ENCODE measurements around the gene LYST.
"Not testable (repeated sequence)": the region's sequence is repeated elsewhere in the genome, so short reads cannot be mapped to it uniquely, and the experiment has no call there.

The LYST gene

DNA sequence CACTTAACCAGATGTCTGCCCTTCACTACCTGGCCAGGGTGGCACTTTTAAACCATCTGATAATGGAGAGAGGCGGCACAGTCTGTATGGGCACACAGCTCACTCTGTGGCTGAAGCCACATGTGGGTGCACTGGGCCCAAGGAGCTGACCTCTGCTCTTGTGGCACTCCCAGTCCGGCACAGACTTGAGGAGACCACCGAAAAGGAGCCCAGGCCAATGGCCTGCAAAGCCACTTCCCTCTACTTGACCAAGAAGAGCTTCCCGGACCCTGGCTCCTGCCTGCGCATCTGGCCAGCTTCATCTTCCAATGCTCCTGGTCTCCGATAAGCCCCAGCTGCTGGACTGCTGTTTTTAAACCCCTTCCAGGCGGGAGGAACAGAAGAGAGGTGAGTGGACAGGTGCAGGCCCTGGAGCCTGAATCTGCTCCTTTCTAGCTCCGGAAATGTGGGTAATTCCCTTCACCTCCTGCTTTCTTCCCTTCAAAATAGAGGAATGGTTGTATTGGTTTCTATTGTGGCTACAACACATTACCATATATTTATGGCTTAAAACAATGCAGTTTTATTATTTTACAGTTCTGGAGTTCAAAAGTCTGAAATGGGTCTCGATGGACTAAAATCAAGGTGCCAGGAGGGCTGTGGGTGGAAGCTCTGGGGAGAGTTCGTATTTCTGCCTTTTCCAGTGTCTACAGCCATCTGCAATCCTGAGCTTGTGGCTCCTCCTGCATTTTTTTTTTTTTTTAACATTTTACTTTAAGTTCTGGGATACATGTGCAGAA is 228.8 kb downstream of the LYST start:
- no peak for DNase-seq (ENCODE audit: low read depth in 2 of 2)

DNA sequence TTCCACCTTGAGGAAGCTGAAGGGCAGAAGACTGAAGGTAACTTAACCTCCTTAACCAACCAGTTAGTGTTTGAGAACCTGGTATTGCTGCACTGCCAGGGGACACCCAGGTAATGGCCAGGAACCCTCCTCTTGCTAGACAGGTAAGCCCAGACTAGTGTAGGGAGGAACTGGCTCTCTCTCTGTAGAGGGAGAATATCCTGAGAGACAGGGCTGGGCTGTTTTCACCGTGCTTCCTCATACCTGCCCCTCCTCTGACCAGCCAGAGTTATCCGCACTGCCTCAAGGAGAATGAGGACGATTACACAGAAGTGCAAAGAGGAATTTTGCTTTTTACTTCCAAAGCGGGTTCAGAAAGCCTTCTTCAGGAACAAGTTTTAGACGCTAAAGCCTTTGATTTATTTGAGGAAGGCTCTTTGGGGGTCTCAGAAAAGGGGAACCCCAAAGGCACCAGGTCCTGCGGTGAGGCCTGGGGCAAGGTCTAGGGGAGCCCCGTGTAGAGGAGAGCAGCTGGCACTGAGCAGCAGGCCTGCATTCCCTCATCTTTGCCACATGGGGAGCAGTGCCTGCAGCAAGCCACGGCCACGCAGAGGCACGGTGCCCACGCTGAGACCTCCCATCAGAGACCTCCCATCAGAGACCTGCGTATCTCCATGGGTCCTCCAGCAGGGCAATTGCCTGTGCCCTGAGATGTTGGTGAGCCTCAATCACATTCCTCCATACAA is 230.6 kb downstream of the LYST start:
- DNase-seq (ENCODE audit: low read depth in 2 of 2), result no peak

GRCh38 chr1:235632506-235633401 is 234.0 kb downstream of the LYST start:
- no peak for DNase-seq (ENCODE audit: low read depth in 2 of 2)

GRCh38 chr1:235631816-235632215 is 234.9 kb downstream of the LYST start:
- DNase-seq (ENCODE audit: low read depth in 2 of 2), result no peak

DNA sequence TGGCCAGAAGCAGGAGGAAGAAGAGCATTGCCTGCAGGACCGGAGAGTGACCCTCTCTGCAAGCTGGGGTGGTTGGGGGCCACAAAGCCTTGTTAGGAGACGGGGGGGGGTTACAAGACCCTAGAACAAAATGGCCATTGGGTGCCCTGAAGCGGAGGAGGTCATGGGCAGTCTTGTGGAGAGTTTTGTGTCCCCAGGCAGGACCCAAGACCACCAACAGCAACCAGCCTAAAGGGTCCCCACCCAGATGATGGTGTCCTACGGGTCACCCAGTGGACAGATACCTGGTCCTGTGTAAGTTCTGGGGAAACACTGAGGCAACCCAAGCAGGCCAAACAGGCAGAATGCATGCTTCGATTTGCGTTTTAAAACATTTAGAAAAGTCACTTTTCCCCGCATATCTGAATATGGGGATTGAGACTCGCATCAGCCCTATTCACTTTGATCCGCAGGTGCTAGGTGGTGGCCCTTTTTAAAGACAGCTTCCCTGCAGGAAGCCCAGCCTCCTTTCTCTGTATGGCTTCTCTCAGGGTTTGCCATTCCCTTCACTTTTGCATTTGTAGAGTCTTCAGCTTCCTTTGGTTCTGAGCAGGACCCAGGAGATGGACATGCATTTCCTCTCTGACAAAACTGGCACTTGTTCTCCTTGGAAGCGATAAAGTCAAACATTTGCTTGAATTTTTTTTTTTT is 238.2 kb downstream of the LYST start:
- no peak for DNase-seq (ENCODE audit: low read depth in 2 of 2)

GRCh38 chr1:235625831-235626230 is 240.9 kb downstream of the LYST start:
- no peak for DNase-seq (ENCODE audit: low read depth in 2 of 2)

DNA sequence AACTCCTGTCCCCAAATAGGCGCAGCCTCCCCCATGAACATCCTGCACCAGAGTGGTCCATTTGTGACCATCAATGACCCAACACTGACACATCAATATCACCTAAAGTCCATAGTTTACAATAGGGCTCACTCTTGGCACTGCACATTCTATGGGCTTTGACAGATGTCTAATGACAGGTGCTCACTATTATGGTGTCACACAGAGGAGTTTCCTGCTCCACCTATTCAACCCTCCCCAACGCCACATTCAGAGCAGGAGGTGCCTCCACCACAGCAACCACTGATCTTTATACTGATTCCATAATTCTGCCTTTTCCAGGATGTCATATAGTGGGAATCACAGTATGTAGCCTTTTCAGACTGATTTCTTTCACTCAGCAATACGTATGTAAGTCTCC is 241.4 kb downstream of the LYST start:
- no peak for DNase-seq (ENCODE audit: low read depth in 2 of 2)

- no peak for DNase-seq (ENCODE audit: low read depth in 2 of 2)
These were observed 241.9 kb downstream of the LYST start for GRCh38 chr1:235624721-235625333.

GRCh38 chr1:235622936-235623779 is 243.5 kb downstream of the LYST start:
- DNase-seq (ENCODE audit: low read depth in 2 of 2), result no peak

DNA sequence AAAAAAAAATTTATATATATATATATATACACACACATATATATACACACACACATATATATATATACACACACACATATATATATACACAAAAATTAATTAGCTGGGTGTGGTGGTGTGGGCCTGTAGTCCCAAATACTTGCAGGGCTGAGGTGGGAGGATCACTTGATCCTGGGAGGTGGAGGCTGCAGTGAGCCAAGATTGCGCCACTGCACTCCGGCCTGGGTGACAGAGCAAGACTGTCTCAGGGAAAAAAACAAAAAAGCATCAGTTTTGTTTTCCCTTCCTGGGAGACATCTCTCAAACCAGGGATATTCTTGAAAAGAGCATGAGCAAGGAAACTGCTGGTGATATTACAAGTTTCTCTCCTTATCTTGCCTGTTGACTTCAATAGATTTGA is 247.6 kb downstream of the LYST start:
- DNase-seq (ENCODE audit: low read depth in 2 of 2), result not testable (repeated sequence)

DNA sequence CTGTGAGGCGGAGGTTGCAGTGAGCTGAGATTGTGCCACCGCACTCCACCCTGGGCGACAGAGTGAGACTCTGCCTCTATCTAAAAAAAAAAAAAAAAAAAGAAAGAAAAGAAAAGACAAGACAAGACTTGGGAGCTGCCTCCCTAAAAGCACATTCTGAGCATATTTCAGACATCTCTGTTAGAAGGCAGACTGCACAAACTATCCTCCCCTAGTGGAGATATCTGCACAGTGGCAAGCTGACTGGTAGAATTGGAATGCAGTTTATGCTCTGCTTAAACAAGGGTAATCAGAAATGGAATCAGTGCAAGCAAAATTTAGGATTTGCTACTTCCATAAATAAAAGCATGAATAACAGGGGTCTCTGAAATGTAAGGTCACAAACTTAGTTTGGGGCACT is 248.9 kb downstream of the LYST start:
- DNase-seq (ENCODE audit: low read depth in 2 of 2), result no peak

DNA sequence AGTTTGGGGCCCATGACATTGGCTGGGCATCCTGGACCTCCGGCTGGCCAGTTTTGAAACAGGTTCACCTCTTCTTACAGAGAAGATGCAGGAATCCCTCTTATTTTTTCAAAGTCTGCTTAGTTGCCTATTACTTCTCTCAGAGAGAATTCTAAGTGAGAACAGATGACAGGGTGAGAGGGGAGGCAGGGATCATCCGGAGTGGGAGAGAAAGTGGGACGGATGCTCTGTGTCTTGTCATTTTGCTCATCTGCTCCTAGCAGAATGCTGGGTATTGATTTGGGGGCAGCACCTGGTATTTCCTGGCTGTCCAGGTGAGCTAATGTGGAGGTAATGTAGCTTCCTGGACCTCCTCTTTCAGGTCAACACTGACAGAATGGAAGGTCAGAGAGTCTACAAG is 249.6 kb downstream of the LYST start:
- no peak for DNase-seq (ENCODE audit: low read depth in 2 of 2)

- DNase-seq (ENCODE audit: low read depth in 2 of 2), result no peak
These were observed 252.2 kb downstream of the LYST start for GRCh38 chr1:235614442-235614954.

DNA sequence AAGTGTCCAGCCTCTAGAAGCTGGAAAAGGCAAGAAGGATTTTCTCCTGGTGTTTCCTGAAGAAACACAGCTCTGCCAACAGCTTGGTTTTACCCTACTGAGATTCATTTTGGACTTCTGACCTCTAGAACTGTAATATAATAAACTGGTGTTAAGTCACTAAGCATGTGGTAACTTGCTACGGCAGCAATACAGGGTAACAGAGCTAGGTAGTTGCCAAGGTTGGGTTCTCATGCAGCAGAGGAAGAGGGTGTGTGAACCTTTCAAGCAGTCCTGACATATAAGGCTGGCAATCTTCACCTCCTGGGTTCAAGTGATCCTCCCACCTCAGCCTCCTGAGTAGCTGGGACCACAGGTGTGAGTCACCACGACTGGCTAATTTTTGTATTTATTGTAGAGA is 253.1 kb downstream of the LYST start:
- DNase-seq (ENCODE audit: low read depth in 2 of 2), result no peak

GRCh38 chr1:235612761-235613160 is 253.9 kb downstream of the LYST start:
- DNase-seq (ENCODE audit: low read depth in 2 of 2), result no peak
